Smooth muscle cell (in vitro differentiated cells): ENCODE results near the gene DTNB. TPM values are rescaled to one million over a fixed set of nuclear protein-coding genes. Genes with fewer than 3 reads are reported as not detected.

ENCODE experiments used
- DNase-seq: peaks from one replicate; lab custom pipeline; 2025; ENCODE audit not compliant: unreplicated experiment; lab: John Stamatoyannopoulos, UW
- H2AFZ ChIP-seq: fragments of 200-600 bp; sonication (generic); 2 replicates; pipeline ENCODE4 v1.6.0; 2016; ENCODE audit warnings: antibody characterized with exemption, low read depth, mild to moderate bottlenecking
- H3F3A ChIP-seq: fragments of 200-600 bp; sonication (generic); 2 replicates; pipeline ENCODE4 v1.6.0; 2017; ENCODE audit warnings: antibody characterized with exemption, low read depth
- H3K27ac ChIP-seq: fragments of 200-600 bp; sonication (generic); 2 replicates; pipeline ENCODE4 v1.5.1; 2016; ENCODE audit warnings: low read depth, mild to moderate bottlenecking
- H3K27me3 ChIP-seq: fragments of 200-600 bp; sonication (generic); 2 replicates; pipeline ENCODE4 v1.6.1; 2016; ENCODE audit warnings: low read depth, mild to moderate bottlenecking
- H3K36me3 ChIP-seq: fragments of 200-600 bp; sonication (generic); 2 replicates; pipeline ENCODE4 v1.5.1; 2016; ENCODE audit warnings: low read depth
- H3K4me1 ChIP-seq: fragments of 200-600 bp; sonication (generic); 2 replicates; pipeline ENCODE4 v1.5.1; 2016; ENCODE audit warnings: low read depth
- H3K4me2 ChIP-seq: fragments of 200-600 bp; sonication (generic); 2 replicates; pipeline ENCODE4 v1.6.0; 2016; ENCODE audit warnings: mild to moderate bottlenecking
- H3K4me3 ChIP-seq: fragments of 200-600 bp; sonication (generic); 2 replicates; pipeline ENCODE4 v1.5.1; 2016; ENCODE audit warnings: mild to moderate bottlenecking
- H3K79me2 ChIP-seq: fragments of 200-600 bp; sonication (generic); 2 replicates; pipeline ENCODE4 v1.6.0; 2016; ENCODE audit warnings: low read depth, mild to moderate bottlenecking
- H3K9ac ChIP-seq: fragments of 200-600 bp; sonication (generic); 2 replicates; pipeline ENCODE4 v1.6.0; 2016; ENCODE audit warnings: low read depth
- H3K9me3 ChIP-seq: fragments of 200-600 bp; sonication (generic); replicated peaks from 2 replicates; pipeline ENCODE4 v1.5.1; 2016; ENCODE audit warnings: low read depth
- H4K20me1 ChIP-seq: fragments of 200-600 bp; sonication (generic); 2 replicates; pipeline ENCODE4 v1.6.0; 2016; ENCODE audit warnings: low read depth
- CTCF ChIP-seq: fragments of 200-600 bp; sonication (generic); IDR thresholded peaks from 2 replicates; pipeline ENCODE4 v1.5.1; 2017; ENCODE audit warnings: borderline replicate concordance, mild to moderate bottlenecking, antibody characterized with exemption; ENCODE audit not compliant: insufficient read depth, poor library complexity, severe bottlenecking
- WGBS: methylation state at CpG from one replicate; pipeline ENCODE4 v1.1.7; 2016; ENCODE audit warnings: low lambda C conversion rate; 5-methylcytosine and 5-hydroxymethylcytosine counted together
- polyA plus RNA-seq: library from polyadenylated mRNA; unstranded; fragments of >200 nt; fragmentation: Nextera tagmentation; extraction: Ambion mirVana; gene quantifications from 2 replicates; pipeline ENCODE4 v1.2.1, GENCODE V29; 2016
- total RNA-seq: library from RNA; depleted of rRNA; stranded (reverse); fragments of >200 nt; gene quantifications from 2 replicates; pipeline ENCODE4 v1.2.3, GENCODE V29; 2014

Gene DTNB
- total and polyA plus RNA-seq, 2 experiments from 2014 or later = 4.9 to 5.4 TPM

- no peaks in the 10 kb centered on the region for H3K9me3 ChIP-seq
- H3K9ac ChIP-seq = no peak overlapping the region
- no peak for DNase-seq
- H3K36me3 ChIP-seq = no peaks in the 10 kb centered on the region
- H3K79me2 ChIP-seq = no peaks in the 10 kb centered on the region
- H3K27ac ChIP-seq = no peak overlapping the region
- no peaks in the 10 kb centered on the region for H3F3A ChIP-seq
- H3K4me3 ChIP-seq = no peak overlapping the region
- no peak overlapping the region for H3K4me2 ChIP-seq
- H2AFZ ChIP-seq = no peak overlapping the region
- no peaks in the 10 kb centered on the region for H3K27me3 ChIP-seq
- H3K4me1 ChIP-seq = peaks cover 8% of the 10 kb centered on the region
- no peaks in the 10 kb centered on the region for H4K20me1 ChIP-seq
- no peak for TF ChIP-seq CTCF
Measured at GRCh38 chr2:25615920-25616319, 57.5 kb downstream of the DTNB start.

- H3K79me2 ChIP-seq = no peaks in the 10 kb centered on the region
- 80% methylated on average over 5 of the region's 5 CpGs for WGBS
- H3K9me3 ChIP-seq = no peaks in the 10 kb centered on the region
- H3K27me3 ChIP-seq = no peaks in the 10 kb centered on the region
- H3K36me3 ChIP-seq = no peaks in the 10 kb centered on the region
- H3K4me2 ChIP-seq = no peak overlapping the region
- peaks cover 8% of the 10 kb centered on the region for H3K4me1 ChIP-seq
- no peak for TF ChIP-seq CTCF
- no peak overlapping the region for H3K4me3 ChIP-seq
- DNase-seq = no peak
- no peak overlapping the region for H2AFZ ChIP-seq
- H3F3A ChIP-seq = no peaks in the 10 kb centered on the region
- H3K9ac ChIP-seq = no peak overlapping the region
- no peak overlapping the region for H3K27ac ChIP-seq
- no peaks in the 10 kb centered on the region for H4K20me1 ChIP-seq
Measured at GRCh38 chr2:25615386-25615785, 58.0 kb downstream of the DTNB start.

GRCh38 chr2:25614711-25615110 is 58.7 kb downstream of the DTNB start:
- Histone ChIP-seq H3K27ac (no peak overlapping the region), H3K4me1 (peaks cover 8% of the 10 kb centered on the region), H4K20me1 (no peaks in the 10 kb centered on the region), H3F3A (no peaks in the 10 kb centered on the region), H3K4me2 (no peak overlapping the region), H3K79me2 (no peaks in the 10 kb centered on the region), H3K9me3 (no peaks in the 10 kb centered on the region), H3K27me3 (no peaks in the 10 kb centered on the region), H3K9ac (no peak overlapping the region), H3K4me3 (no peak overlapping the region), H2AFZ (no peak overlapping the region), H3K36me3 (no peaks in the 10 kb centered on the region)
- 77% methylated on average over 8 of the region's 8 CpGs for WGBS
- no peak for DNase-seq
- no peak for TF ChIP-seq CTCF

GRCh38 chr2:25608718-25609117 is 64.7 kb downstream of the DTNB start:
- H3K79me2 ChIP-seq = no peaks in the 10 kb centered on the region
- H3K4me2 ChIP-seq = no peak overlapping the region

More at GRCh38 chr2:25608718-25609117, 64.7 kb downstream of the DTNB start:
- Histone ChIP-seq H3K4me3 (no peak overlapping the region), H3K27me3 (no peaks in the 10 kb centered on the region), H3K9ac (no peak overlapping the region), H3K9me3 (no peaks in the 10 kb centered on the region), H2AFZ (no peak overlapping the region), H3F3A (no peaks in the 10 kb centered on the region), H3K4me1 (no peaks in the 10 kb centered on the region), H4K20me1 (no peaks in the 10 kb centered on the region), H3K36me3 (no peaks in the 10 kb centered on the region), H3K27ac (no peak overlapping the region)
- TF ChIP-seq CTCF = no peak
- no peak for DNase-seq
